GM12801 (cell line): ENCODE results near the gene BEGAIN.

ENCODE experiments used
- CTCF ChIP-seq: IDR thresholded peaks from one replicate; pipeline ENCODE4 v1.5.1; 2011; ENCODE audit warnings: control low read depth; ENCODE audit not compliant: insufficient read length; ENCODE audit errors: extremely low read depth

BEGAIN gene

DNA sequence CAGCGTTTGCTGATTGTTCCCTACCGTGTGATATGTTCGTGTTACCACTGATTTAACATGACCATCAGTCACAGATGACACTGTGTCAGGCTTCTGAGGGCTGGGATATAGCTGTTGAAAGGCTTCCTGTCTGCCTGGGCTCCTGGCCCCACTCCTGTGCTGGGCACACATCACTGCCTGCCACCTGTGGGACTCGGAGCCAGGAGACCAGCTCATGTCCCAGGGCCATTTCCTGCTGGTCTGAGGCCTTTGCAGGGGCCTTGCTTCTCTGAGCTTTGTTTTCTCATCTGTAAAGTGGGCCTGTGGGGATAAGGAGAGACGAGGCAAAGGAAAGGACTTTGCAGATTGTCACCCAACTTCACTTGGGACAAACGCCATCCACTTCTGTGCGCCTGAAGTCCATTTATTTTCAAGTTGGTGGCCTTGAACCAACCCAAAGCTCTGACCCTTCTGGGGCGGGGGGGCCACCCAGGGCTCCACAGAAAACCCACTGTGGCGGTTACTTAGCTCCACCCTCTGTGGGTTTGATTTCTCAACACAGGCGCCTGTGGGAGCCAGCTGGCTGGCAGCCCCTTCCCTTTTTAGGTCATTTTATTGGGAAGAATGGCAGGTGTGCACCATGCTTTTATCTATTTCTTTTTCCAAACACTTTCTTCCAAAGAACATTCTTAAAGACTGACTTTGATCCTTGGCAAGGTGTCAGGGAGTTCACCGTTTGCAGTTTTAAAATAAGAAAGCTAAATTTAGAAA lies 54.1 kb downstream of the BEGAIN start:
- TF ChIP-seq CTCF = no peak

GRCh38 chr14:100532154-100532861 lies 54.9 kb downstream of the BEGAIN start:
- TF ChIP-seq CTCF = no peak

DNA sequence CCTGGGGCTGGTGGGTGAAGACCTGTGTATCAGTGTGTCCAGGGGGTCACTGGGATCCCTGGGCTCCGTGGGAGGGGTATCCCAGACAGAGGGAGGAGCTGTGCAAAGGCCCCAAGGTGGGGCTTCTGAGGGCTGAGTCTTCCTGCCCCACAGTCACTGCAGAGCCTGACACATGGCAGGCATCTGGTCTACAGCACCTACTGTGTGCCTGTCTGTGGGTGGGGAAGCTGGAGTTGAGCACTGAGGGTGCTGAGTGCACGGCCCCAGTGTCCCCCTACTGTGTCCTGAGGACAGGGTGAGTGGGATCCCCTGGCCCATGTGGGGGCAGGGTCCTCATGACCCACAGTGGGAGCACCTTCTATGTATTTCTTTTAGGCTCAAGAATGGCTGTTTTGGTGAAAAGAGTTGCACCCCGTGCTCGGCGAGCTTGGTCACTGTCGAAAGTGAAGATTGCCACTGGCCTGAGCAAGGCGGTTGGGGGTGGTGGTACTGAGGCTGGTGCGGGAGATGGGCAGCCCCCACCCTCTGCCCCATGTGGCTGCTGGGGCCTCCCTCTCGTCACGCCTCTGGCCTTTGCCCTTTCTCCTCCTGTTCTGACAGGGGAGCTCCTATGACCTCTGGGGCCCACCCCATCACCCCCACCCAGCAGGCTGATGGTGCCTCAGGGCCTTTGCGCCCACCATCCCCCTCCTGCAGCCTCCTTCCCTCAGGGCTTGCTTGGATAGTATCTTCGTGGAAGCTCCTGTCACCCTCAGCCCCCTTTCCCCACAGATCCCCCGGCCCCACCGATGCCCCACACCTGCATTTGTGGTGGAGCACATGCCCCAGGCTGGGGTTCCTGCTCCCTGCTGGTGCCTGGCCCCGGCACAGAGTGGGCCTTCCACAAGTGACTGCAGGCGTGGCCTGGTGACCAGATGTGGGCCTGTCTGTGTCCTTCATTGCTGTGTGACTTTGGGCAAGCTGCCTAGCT lies 55.8 kb downstream of the BEGAIN start:
- TF ChIP-seq CTCF = no peak

- no peak for TF ChIP-seq CTCF
Measured at GRCh38 chr14:100530270-100531072, 56.7 kb downstream of the BEGAIN start.

GRCh38 chr14:100529561-100530031 lies 57.6 kb downstream of the BEGAIN start:
- no peak for TF ChIP-seq CTCF

- no peak for TF ChIP-seq CTCF
Measured at GRCh38 chr14:100528962-100529560, 58.2 kb downstream of the BEGAIN start.
